ENCODE results near the gene PTTG1IP2.

Gene PTTG1IP2

DNA sequence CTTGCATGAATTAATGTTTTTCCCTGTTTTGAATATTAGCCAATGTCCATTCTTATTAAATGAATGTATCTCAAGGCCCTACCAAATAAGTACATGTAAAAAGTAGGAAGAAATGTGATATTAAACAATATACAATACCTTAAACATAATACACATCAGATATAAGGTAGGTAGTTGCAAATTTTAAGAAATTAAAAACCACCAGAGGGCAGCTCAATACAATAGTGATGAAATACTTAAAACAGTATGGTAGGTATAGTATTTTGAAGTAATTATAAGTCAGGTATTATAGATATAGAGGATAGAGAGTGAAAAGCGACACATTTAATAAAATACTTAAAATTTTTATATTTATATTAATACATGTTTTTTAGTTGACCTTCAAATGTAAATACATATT, 83.1 kb downstream of the PTTG1IP2 start:
- no peak for DNase-seq (ENCODE audit: low read depth in 2 of 2, low spot score in 1 of 2)

DNA sequence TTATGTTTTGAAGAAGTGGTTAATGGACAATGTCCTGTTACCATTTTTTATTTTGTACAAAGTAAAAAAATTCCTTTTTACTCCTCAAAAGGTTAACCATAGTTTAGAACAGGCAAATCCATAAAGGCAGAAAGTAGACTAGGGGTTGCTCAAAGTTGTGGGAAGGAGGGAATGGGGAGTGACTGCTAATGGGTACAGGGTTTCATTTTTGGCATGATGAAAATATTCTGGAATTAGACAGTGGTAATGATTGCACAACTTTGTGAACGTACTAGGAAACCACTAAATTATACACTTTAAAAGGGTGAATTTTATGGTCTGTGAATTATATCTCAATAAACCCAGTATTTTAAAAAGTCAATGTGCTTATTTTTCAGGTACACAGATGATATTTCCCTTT, 91.3 kb downstream of the PTTG1IP2 start:
- no peak for DNase-seq (ENCODE audit: low read depth in 2 of 2, low spot score in 1 of 2)

All from stimulated activated CD8-positive, alpha-beta memory T cell treated with anti-CD3 and anti-CD28 coated beads, Interleukin-4, amount 100 ng/mL, for 4 hours (primary cell).